ENCODE results near the gene VPS72. TPM values are rescaled to one million over a fixed set of nuclear protein-coding genes. Genes with fewer than 3 reads are reported as not detected.

The VPS72 gene
- total RNA-seq, 4 donors from 2014 or later = 46.4 to 82.0 (median 66.5) TPM

DNA sequence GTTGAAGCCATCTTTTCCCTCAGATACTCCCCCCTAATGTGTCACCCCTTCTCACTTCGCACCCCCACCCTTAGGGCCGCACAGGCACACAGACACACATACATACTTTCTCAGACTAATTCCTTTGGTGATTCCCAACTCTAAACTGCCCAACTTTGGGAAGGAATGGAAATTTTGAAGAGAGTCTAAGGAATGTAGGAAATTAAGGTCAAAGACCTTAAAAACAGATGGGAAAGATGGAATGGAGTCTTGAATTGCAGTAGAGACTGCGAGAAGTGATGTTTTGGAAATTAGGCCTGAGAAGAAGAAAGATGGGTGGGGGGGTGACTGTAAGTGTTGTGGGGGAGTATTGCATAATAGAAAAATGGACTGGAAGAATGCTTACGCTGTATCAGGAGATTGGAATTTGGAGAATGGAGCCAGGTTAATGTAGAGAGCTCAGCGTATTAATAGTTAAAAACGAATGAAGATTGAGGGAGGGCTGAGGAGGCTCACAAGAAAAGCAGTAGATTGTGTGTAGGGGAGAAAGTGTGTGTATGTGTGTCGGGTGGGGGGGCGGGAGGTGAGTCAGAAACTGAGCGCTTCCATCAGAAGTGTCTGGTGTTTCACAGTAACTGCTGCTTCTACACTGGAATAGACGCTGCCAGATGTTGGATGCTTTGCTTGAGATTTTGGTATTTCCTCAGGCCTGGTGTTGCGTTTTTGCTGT lies 10.0 kb upstream of the VPS72 start:
- Histone ChIP-seq H3K36me3 (peaks cover 0 to 20% of the 10 kb centered on the region in 2 donors), H3K4me1 (peaks cover 5 to 69% (median 20%) of the 10 kb centered on the region in 3 donors), H3K27ac (peak overlapping the region; percentile 79 to 94 (median 91)), H3K9me3 (no peaks in the 10 kb centered on the region), H3K4me3 (peak overlapping the region; percentile 71 to 81), H3K27me3 (no peaks in the 10 kb centered on the region)
- ATAC-seq = peak; percentile 50
- 8 to 19% methylated on average over 10 to 11 of the region's 11 CpGs for WGBS, 2 donors (ENCODE audit: low coverage in 1 of 2)
- TF ChIP-seq, protein P1, sequence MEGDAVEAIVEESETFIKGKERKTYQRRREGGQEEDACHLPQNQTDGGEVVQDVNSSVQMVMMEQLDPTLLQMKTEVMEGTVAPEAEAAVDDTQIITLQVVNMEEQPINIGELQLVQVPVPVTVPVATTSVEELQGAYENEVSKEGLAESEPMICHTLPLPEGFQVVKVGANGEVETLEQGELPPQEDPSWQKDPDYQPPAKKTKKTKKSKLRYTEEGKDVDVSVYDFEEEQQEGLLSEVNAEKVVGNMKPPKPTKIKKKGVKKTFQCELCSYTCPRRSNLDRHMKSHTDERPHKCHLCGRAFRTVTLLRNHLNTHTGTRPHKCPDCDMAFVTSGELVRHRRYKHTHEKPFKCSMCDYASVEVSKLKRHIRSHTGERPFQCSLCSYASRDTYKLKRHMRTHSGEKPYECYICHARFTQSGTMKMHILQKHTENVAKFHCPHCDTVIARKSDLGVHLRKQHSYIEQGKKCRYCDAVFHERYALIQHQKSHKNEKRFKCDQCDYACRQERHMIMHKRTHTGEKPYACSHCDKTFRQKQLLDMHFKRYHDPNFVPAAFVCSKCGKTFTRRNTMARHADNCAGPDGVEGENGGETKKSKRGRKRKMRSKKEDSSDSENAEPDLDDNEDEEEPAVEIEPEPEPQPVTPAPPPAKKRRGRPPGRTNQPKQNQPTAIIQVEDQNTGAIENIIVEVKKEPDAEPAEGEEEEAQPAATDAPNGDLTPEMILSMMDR (IDR thresholded peaks at IDR 0.05) = no peak
- TF ChIP-seq POLR2AphosphoS5 (IDR thresholded peaks at IDR 0.05) = peak; percentile 8

DNA sequence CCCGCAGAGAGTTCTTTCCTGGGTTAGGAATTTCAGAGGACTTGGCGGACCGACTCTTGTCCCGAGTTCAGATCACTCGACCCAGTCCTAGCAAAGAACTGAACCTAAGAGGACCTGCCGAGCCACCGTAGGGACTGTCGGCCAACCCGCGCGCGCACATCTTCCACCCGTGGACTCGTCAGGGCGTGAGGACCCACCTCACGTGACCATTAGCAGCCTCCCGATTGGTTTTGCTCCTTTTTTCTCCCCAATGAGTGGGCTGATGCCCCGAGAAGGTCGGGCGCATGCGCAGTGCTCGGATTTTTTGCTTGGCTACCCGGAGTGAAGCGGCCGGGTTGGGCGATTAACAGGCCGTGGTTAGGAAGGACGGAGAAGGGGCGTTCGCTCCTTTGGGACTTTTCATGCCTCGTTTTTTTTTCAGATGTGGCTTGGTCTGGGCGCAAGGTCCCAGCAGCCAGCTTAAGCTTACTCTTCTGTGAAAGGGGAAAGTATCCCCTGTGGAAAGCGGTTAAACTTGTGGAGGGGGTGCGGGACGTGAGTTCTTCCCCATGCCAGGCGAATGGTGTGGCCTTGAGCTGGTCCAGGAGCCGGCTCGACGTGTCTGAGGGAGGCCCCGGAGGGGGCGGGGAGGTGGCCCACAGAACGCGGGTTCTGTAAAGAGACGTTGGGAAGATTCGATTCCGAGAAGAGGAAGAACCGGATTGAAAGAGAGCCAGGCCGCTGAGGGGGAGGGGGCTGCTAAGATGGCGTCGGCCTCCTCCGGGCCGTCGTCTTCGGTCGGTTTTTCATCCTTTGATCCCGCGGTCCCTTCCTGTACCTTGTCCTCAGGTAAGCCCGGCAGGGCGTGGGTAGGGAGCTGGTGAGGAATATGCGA lies 8.5 kb upstream of the VPS72 start, which contains the start of gene PIP5K1A:
PIP5K1A (plus strand) TSS at position 299 of the 874 bp plus-strand sequence; CDS start at position 744, 445 bp downstream.
- Histone ChIP-seq H3K27ac (peak within 1 kb of the TSS; percentile 79 to 94 (median 91)), H3K4me1 (peaks cover 5 to 54% (median 20%) of the 10 kb centered on the region in 3 donors), H3K27me3 (no peaks in the 10 kb centered on the region), H3K9me3 (no peaks in the 10 kb centered on the region), H3K36me3 (peaks cover 0 to 15% of the 10 kb centered on the region in 2 donors), H3K4me3 (peak within 1 kb of the TSS; percentile 71 to 81)
- TF ChIP-seq EP300 (IDR thresholded peaks at IDR 0.05) = no peak
- peak; percentile 68 to 77 for TF ChIP-seq POLR2A (IDR thresholded peaks at IDR 0.05)
- TF ChIP-seq POLR2AphosphoS5 (IDR thresholded peaks at IDR 0.05) = peak; percentile 94
- TF ChIP-seq, protein P1 (IDR thresholded peaks at IDR 0.05) = no peak
- 0% methylated on average over 5 to 6 of the region's 60 CpGs for WGBS, 2 donors (ENCODE audit: low coverage in 1 of 2)
- peak; percentile 92 for ATAC-seq

DNA sequence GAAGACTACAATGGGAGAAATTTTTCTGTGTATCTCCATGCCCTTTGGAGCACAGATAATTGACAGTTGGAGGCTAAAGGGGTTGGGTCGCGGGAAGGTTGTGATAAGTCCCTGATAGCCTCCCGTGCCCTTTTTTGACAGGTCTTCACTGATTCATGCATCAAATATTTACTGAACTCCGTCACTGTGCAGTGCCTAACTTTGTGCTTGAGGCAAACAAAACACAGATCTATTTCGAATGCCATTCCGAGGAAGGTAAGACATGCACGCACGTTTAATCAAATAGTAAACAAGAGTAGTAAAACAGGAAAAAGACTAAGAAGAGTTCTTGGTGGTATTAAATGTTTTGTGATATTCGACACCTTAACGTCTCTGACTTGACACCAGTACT lies 7.9 kb upstream of the VPS72 start:
- H3K27ac ChIP-seq = peak overlapping the region; percentile 70 to 94 (median 91)
- H3K4me1 ChIP-seq = peaks cover 5 to 48% (median 20%) of the 10 kb centered on the region in 3 donors

DNA sequence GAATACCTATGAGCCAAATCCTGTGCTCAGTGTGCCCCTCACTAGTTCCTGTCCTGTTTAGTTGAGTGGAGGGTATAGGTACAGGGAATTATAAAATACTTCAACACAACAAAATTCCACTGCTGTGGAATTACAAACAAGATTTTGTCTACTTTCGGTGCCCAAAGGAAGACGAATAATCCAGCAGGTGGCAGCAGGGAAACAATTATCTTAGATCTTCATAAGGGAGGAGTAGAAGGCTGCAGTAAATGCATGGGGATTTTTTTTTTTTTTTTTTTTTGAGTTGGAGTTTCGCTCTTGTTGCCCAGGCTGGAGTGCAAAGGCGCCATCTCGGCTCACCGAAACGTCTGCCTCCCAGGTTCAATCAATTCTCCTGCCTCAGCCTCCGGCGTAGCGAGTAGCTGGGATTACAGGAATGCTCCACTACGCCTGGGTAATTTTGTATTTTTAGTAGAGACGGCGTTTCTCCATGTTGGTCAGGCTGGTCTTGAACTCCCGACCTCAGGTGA lies 6.3 kb upstream of the VPS72 start:
- no peaks in the 10 kb centered on the region for H3K9me3 ChIP-seq
- no peak for TF ChIP-seq EP300 (IDR thresholded peaks at IDR 0.05)
- TF ChIP-seq, protein P1 (IDR thresholded peaks at IDR 0.05) = peak in 3 of 4 experiments; percentile 69 to 76 (median 70)
- ATAC-seq = peak; percentile 21
- H3K27ac ChIP-seq = peak overlapping the region; percentile 38 to 93 (median 76)
- no peaks in the 10 kb centered on the region for H3K27me3 ChIP-seq
- WGBS, 2 donors (ENCODE audit: low coverage in 1 of 2) = 0 to 17% methylated on average over 1 to 11 of the region's 14 CpGs
- peaks cover 5 to 33% (median 10%) of the 10 kb centered on the region in 3 donors for H3K4me1 ChIP-seq
- H3K4me3 ChIP-seq = peak overlapping the region in 1 of 2 donors; percentile 20
- no peaks in the 10 kb centered on the region for H3K36me3 ChIP-seq

More for the DNA sequence above, 7.9 kb upstream of the VPS72 start:
- peaks cover 0 to 9% of the 10 kb centered on the region in 2 donors for H3K36me3 ChIP-seq
- WGBS, 2 donors (ENCODE audit: low coverage in 1 of 2) = 0 to 2% methylated on average over 5 to 10 of the region's 10 CpGs
- TF ChIP-seq, protein P1 (IDR thresholded peaks at IDR 0.05) = no peak
- TF ChIP-seq POLR2A (IDR thresholded peaks at IDR 0.05) (no peak), EP300 (IDR thresholded peaks at IDR 0.05) (no peak), POLR2AphosphoS5 (IDR thresholded peaks at IDR 0.05) (no peak)
- H3K27me3 ChIP-seq = no peaks in the 10 kb centered on the region
- peak overlapping the region; percentile 71 to 81 for H3K4me3 ChIP-seq
- H3K9me3 ChIP-seq = no peaks in the 10 kb centered on the region
- ATAC-seq = no peak

All from gastroesophageal sphincter (tissue), 4 donors.